ENCODE data around the gene ZMIZ1.
"Not testable (repeated sequence)": the region's sequence is repeated elsewhere in the genome, so short reads cannot be mapped to it uniquely, and the experiment has no call there.

ZMIZ1 gene

DNA sequence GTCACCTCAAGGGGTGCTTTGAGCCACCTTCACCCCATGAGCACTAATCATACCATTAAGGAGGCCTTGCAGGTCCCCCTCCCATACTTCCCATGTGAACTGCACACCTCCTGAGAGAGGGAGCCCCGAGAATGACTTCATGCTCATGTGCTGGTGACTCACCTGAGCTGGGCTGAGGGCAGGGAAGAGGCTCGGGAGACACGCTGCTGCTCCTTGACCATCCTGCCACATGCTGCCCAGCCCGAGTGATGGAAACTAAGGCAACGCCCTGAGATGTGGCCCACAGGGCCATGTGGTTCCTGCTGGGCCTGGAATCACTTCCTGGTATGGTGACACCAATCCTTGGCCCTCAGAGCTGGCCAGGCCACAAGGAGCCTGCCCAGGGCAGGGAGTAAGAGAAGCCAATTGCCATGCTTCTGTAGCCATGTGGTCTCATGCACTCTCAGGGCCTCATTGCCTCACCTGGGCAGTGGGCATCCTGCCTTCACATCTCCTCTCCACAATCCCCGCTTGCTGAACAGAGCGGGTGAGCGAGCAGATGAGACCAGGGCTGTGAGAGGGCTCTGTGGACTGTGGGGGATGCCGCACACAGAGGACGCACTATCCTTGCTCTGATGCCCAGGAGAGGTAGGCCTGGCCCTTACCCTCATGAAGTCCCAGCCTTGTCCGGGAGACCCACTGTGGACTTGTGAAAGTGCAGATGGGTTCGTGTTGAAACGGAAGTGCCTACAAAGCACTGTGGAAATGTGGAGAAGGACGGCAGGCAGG lies 260.2 kb downstream of the ZMIZ1 start:
- no peaks in the 10 kb centered on the region for H3K79me2 ChIP-seq (ENCODE audit: insufficient read depth, low read depth)
- H3K27me3 ChIP-seq (ENCODE audit: insufficient read depth, low read depth), result no peaks in the 10 kb centered on the region
- H3K4me1 ChIP-seq (ENCODE audit: low read depth, poor library complexity, severe bottlenecking), result peaks cover 14% of the 10 kb centered on the region
- H4K20me1 ChIP-seq (ENCODE audit: insufficient read depth), result no peaks in the 10 kb centered on the region
- TF ChIP-seq, protein P1, sequence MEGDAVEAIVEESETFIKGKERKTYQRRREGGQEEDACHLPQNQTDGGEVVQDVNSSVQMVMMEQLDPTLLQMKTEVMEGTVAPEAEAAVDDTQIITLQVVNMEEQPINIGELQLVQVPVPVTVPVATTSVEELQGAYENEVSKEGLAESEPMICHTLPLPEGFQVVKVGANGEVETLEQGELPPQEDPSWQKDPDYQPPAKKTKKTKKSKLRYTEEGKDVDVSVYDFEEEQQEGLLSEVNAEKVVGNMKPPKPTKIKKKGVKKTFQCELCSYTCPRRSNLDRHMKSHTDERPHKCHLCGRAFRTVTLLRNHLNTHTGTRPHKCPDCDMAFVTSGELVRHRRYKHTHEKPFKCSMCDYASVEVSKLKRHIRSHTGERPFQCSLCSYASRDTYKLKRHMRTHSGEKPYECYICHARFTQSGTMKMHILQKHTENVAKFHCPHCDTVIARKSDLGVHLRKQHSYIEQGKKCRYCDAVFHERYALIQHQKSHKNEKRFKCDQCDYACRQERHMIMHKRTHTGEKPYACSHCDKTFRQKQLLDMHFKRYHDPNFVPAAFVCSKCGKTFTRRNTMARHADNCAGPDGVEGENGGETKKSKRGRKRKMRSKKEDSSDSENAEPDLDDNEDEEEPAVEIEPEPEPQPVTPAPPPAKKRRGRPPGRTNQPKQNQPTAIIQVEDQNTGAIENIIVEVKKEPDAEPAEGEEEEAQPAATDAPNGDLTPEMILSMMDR (conservative IDR thresholded peaks at IDR 0.05; ENCODE audit: low read depth, low read length), result no peak
- H3K9ac ChIP-seq, result no peak overlapping the region
- no peak overlapping the region for H3K4me3 ChIP-seq (IDR thresholded peaks at IDR 0.05; ENCODE audit: insufficient read depth, low read depth, low read length)
- no peak overlapping the region for H3K4me2 ChIP-seq
- no peak overlapping the region for H3K27ac ChIP-seq
- no peaks in the 10 kb centered on the region for H3K36me3 ChIP-seq (ENCODE audit: insufficient read depth)
- no peak overlapping the region for H2AFZ ChIP-seq (ENCODE audit: low read depth)

- Histone ChIP-seq H4K20me1 (ENCODE audit: insufficient read depth) (no peaks in the 10 kb centered on the region), H3K27ac (no peak overlapping the region), H3K9ac (no peak overlapping the region), H3K79me2 (ENCODE audit: insufficient read depth, low read depth) (no peaks in the 10 kb centered on the region), H3K27me3 (ENCODE audit: insufficient read depth, low read depth) (no peaks in the 10 kb centered on the region), H2AFZ (ENCODE audit: low read depth) (no peak overlapping the region), H3K4me1 (ENCODE audit: low read depth, poor library complexity, severe bottlenecking) (peaks cover 8% of the 10 kb centered on the region), H3K4me2 (no peak overlapping the region), H3K4me3 (IDR thresholded peaks at IDR 0.05; ENCODE audit: insufficient read depth, low read depth, low read length) (no peak overlapping the region), H3K36me3 (ENCODE audit: insufficient read depth) (no peaks in the 10 kb centered on the region)
- TF ChIP-seq, protein P1 (conservative IDR thresholded peaks at IDR 0.05; ENCODE audit: low read depth, low read length), result no peak
These were observed 260.8 kb downstream of the ZMIZ1 start for GRCh38 chr10:79329529-79329928.

GRCh38 chr10:79331226-79331625 lies 262.5 kb downstream of the ZMIZ1 start:
- Histone ChIP-seq H3K27ac (no peak overlapping the region), H3K27me3 (ENCODE audit: insufficient read depth, low read depth) (no peaks in the 10 kb centered on the region), H3K4me1 (ENCODE audit: low read depth, poor library complexity, severe bottlenecking) (peaks cover 8% of the 10 kb centered on the region), H3K4me2 (no peak overlapping the region), H4K20me1 (ENCODE audit: insufficient read depth) (no peaks in the 10 kb centered on the region), H3K4me3 (IDR thresholded peaks at IDR 0.05; ENCODE audit: insufficient read depth, low read depth, low read length) (no peak overlapping the region), H2AFZ (ENCODE audit: low read depth) (no peak overlapping the region), H3K79me2 (ENCODE audit: insufficient read depth, low read depth) (no peaks in the 10 kb centered on the region), H3K9ac (no peak overlapping the region), H3K36me3 (ENCODE audit: insufficient read depth) (no peaks in the 10 kb centered on the region)
- TF ChIP-seq, protein P1 (conservative IDR thresholded peaks at IDR 0.05; ENCODE audit: low read depth, low read length), result no peak

DNA sequence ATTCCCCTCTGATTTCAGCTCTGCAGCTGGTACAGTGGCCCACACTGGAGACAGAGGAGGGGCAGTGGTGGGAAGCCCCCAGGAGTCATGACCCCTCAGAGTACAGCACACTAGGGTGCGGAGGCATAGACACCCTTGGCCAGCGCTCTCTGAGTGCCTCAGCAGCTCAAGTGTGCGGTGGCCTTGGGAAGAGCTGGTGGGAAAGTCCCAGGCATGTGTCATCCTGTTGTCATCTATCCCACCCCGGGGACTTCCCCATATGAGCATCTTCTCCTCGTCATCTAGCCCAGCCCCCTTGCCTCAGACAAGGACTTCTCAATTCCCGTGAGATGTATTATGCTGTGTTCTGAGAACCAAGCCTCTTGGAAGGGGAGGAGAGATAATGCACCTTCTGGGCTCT lies 262.9 kb downstream of the ZMIZ1 start:
- Histone ChIP-seq H3K27me3 (ENCODE audit: insufficient read depth, low read depth) (no peaks in the 10 kb centered on the region), H3K79me2 (ENCODE audit: insufficient read depth, low read depth) (no peaks in the 10 kb centered on the region), H2AFZ (ENCODE audit: low read depth) (no peak overlapping the region), H3K9ac (no peak overlapping the region), H3K4me2 (no peak overlapping the region), H4K20me1 (ENCODE audit: insufficient read depth) (no peaks in the 10 kb centered on the region), H3K27ac (no peak overlapping the region), H3K4me3 (IDR thresholded peaks at IDR 0.05; ENCODE audit: insufficient read depth, low read depth, low read length) (no peak overlapping the region), H3K4me1 (ENCODE audit: low read depth, poor library complexity, severe bottlenecking) (peaks cover 8% of the 10 kb centered on the region), H3K36me3 (ENCODE audit: insufficient read depth) (no peaks in the 10 kb centered on the region)
- TF ChIP-seq, protein P1 (conservative IDR thresholded peaks at IDR 0.05; ENCODE audit: low read depth, low read length), result no peak

GRCh38 chr10:79332610-79333315 lies 264.0 kb downstream of the ZMIZ1 start:
- not testable (repeated sequence) for H3K79me2 ChIP-seq (ENCODE audit: insufficient read depth, low read depth); H3K27me3 ChIP-seq (ENCODE audit: insufficient read depth, low read depth); H3K4me2 ChIP-seq; H3K36me3 ChIP-seq (ENCODE audit: insufficient read depth); H3K9ac ChIP-seq; H2AFZ ChIP-seq (ENCODE audit: low read depth); H4K20me1 ChIP-seq (ENCODE audit: insufficient read depth); H3K27ac ChIP-seq; H3K4me3 ChIP-seq (IDR thresholded peaks at IDR 0.05; ENCODE audit: insufficient read depth, low read depth, low read length); H3K4me1 ChIP-seq (ENCODE audit: low read depth, poor library complexity, severe bottlenecking)

Data from KMS-11 (cell line).